ENCODE measurements around the gene ARL14EP. TPM values are rescaled to one million over a fixed set of nuclear protein-coding genes. Genes with fewer than 3 reads are reported as not detected.

ARL14EP gene
- 10.9 to 14.5 TPM (median 12.7 TPM) in 5 replicates for total RNA-seq (2022; extraction: Qiagen RNA extraction)

DNA sequence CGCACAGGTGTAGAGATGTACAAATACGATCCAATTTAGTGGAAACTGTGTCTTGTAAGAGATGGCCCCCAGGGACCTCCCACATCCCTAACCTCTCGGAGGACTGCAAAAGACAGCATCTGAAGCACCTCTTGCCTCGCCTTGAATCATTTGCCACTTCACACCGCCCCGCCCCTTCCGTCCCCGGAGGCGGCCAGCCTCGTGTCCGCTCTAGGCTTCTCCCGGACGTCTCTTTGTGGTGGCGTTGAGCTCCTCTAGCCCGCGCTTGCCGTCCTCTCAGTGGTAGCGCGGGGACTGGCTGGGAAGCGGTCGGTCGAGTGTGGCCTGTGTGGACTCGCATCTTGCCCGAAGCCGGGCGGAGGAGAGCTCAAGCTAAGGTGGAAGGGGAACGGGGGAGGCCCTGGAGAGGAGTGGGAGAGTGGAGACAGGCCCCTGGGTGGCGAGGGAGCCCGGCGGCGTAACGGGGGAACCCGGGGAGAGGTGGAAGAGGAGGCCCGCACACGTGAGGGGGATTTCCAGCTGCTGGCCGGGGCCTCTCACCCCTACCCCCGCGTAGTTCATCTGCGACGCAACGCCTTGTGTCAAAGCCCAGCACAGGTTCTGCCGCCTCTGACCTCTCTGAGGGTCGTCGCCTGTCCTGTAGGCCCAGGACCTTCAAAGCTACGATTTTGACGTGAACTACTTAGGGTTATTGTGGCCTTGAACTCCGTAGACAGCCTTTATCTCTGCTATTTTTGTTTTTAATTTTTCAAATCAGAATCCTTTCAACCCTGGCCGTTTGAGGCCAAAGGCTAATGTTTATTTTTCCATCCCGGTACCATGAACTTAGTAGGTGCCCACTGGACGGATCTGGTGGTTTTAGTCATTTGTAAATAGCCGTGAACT, at the start of gene ARL14EP:
TSS of gene ARL14EP (plus strand) at position 279 of the 885 bp plus-strand sequence. CDS start 7,845 bp downstream, outside the sequence.

Other genes with a start within 250 kb of the ARL14EP start
- not detected in 5 replicates for gene FSHB, start 92.1 kb upstream of the ARL14EP start, total RNA-seq (2022; extraction: Qiagen RNA extraction)

All from A549 treated with Mapracorat at 1 μM for 4 hours (cell line).